Breast epithelium (tissue), 3 donors: ENCODE results near the gene TET2.

ENCODE experiments used
- POLR2A ChIP-seq: fragments of 450-650 bp; IDR thresholded peaks from one replicate; pipeline ENCODE4 v1.6.1; 2016; ENCODE audit warnings: antibody characterized with exemption, mild to moderate bottlenecking, moderate library complexity
- TF ChIP-seq, protein P1 (sequence below), 3 donors: fragments of 450-650 bp; IDR thresholded peaks; one replicate each; pipeline ENCODE4 v1.5.1; 2016 to 2017; ENCODE audit warnings: antibody characterized with exemption in 3 of 3, mild to moderate bottlenecking in 3 of 3, moderate library complexity in 3 of 3

DNA sequence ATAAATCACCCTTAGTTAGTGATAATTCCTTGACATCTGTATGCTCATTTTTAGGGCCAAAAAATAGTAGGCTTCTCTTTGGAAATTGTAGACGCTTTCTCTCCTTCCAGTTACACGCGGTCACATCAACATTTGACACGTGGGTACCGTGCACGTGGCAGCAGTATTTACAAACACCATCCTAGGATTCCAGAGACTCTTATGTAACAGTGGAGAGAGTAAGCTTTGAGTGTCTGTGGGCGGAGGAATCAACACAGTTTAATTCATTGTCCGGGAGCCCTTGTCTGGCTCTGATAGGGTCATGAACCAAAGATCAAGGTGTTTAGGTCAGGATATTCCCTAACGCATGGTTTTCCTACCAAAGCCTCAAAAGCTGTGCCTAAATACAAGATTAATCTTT lies 12.2 kb downstream of the TET2 start:
- TF ChIP-seq, protein P1, sequence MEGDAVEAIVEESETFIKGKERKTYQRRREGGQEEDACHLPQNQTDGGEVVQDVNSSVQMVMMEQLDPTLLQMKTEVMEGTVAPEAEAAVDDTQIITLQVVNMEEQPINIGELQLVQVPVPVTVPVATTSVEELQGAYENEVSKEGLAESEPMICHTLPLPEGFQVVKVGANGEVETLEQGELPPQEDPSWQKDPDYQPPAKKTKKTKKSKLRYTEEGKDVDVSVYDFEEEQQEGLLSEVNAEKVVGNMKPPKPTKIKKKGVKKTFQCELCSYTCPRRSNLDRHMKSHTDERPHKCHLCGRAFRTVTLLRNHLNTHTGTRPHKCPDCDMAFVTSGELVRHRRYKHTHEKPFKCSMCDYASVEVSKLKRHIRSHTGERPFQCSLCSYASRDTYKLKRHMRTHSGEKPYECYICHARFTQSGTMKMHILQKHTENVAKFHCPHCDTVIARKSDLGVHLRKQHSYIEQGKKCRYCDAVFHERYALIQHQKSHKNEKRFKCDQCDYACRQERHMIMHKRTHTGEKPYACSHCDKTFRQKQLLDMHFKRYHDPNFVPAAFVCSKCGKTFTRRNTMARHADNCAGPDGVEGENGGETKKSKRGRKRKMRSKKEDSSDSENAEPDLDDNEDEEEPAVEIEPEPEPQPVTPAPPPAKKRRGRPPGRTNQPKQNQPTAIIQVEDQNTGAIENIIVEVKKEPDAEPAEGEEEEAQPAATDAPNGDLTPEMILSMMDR (IDR thresholded peaks at IDR 0.05) = no peak
- TF ChIP-seq POLR2A = no peak
